ENCODE measurements around the gene FAF2. TPM values are rescaled to one million over a fixed set of nuclear protein-coding genes. Genes with fewer than 3 reads are reported as not detected.

The FAF2 gene
- polyA plus RNA-seq, 1 experiment = 68.7 TPM

- no peaks in the 10 kb centered on the region for H3K27me3 ChIP-seq (ENCODE audit: control insufficient read depth, insufficient read depth, low read length)
- TF ChIP-seq CTCF (IDR thresholded peaks at IDR 0.05; ENCODE audit: low read depth, low read length) = no peak
- no peak for DNase-seq (ENCODE audit: low read depth, low spot score)
- ChIA-PET CTCF (interaction anchor here (2.7 kb wide), 1 partner anchor 41 kb away, joined by 17 read pairs; the partner anchor contains the start of gene FAF2), POLR2A (no interaction called here)
- H3K4me3 ChIP-seq (ENCODE audit: low read depth, low read length) = no peak overlapping the region
- no peak overlapping the region for H3K27ac ChIP-seq (ENCODE audit: low read depth, low read length)
- no peaks in the 10 kb centered on the region for H3K9me3 ChIP-seq (ENCODE audit: control insufficient read depth, insufficient read depth, low read length)
These were observed 40.9 kb downstream of the FAF2 start for GRCh38 chr5:176489077-176489476.

- H3K27ac ChIP-seq (ENCODE audit: low read depth, low read length) = peak overlapping the region; percentile 42
- TF ChIP-seq CTCF (IDR thresholded peaks at IDR 0.05; ENCODE audit: low read depth, low read length) = no peak
- H3K4me3 ChIP-seq (ENCODE audit: low read depth, low read length) = no peak overlapping the region
- H3K27me3 ChIP-seq (ENCODE audit: control insufficient read depth, insufficient read depth, low read length) = no peaks in the 10 kb centered on the region
- POLR2A ChIA-PET = interaction anchor here (1.2 to 1.5 kb wide), 2 partner anchors 16 to 24 kb away, joined by 7 to 9 read pairs; no protein-coding TSS in a partner anchor
- no peaks in the 10 kb centered on the region for H3K9me3 ChIP-seq (ENCODE audit: control insufficient read depth, insufficient read depth, low read length)
- no peak for DNase-seq (ENCODE audit: low read depth, low spot score)
- CTCF ChIA-PET = interaction anchor here (1.4 to 2.7 kb wide), 2 partner anchors 42 to 170 kb away, joined by 3 to 17 read pairs; partner anchors contain the start of gene FAF2
These were observed 42.1 kb downstream of the FAF2 start for GRCh38 chr5:176490301-176490700.

GRCh38 chr5:176491101-176491502, 42.9 kb downstream of the FAF2 start:
- CTCF ChIA-PET = interaction anchor here (1.4 to 2.7 kb wide), 2 partner anchors 43 to 170 kb away, joined by 3 to 17 read pairs; partner anchors contain the start of gene FAF2
- Histone ChIP-seq H3K9me3 (ENCODE audit: control insufficient read depth, insufficient read depth, low read length) (no peaks in the 10 kb centered on the region), H3K4me3 (ENCODE audit: low read depth, low read length) (no peak overlapping the region), H3K27ac (ENCODE audit: low read depth, low read length) (no peak overlapping the region), H3K27me3 (ENCODE audit: control insufficient read depth, insufficient read depth, low read length) (no peaks in the 10 kb centered on the region)
- POLR2A ChIA-PET = interaction anchor here (1.1 to 1.5 kb wide), 3 partner anchors 10 to 25 kb away, joined by 7 to 9 read pairs (median 9); no protein-coding TSS in a partner anchor
- peak; percentile 41 for DNase-seq (ENCODE audit: low read depth, low spot score)
- no peak for TF ChIP-seq CTCF (IDR thresholded peaks at IDR 0.05; ENCODE audit: low read depth, low read length)

GRCh38 chr5:176491901-176492300, 43.7 kb downstream of the FAF2 start:
- no peak overlapping the region for H3K27ac ChIP-seq (ENCODE audit: low read depth, low read length)
- no peak for TF ChIP-seq CTCF (IDR thresholded peaks at IDR 0.05; ENCODE audit: low read depth, low read length)
- no peak overlapping the region for H3K4me3 ChIP-seq (ENCODE audit: low read depth, low read length)
- CTCF ChIA-PET = interaction anchor here (0.9 kb wide), 1 partner anchor 44 kb away, joined by 6 read pairs; the partner anchor contains the start of gene FAF2
- no peaks in the 10 kb centered on the region for H3K27me3 ChIP-seq (ENCODE audit: control insufficient read depth, insufficient read depth, low read length)
- no peaks in the 10 kb centered on the region for H3K9me3 ChIP-seq (ENCODE audit: control insufficient read depth, insufficient read depth, low read length)
- POLR2A ChIA-PET = no interaction called here
- DNase-seq (ENCODE audit: low read depth, low spot score) = no peak

GRCh38 chr5:176492431-176492830, 44.2 kb downstream of the FAF2 start:
- TF ChIP-seq CTCF (IDR thresholded peaks at IDR 0.05; ENCODE audit: low read depth, low read length) = no peak
- Histone ChIP-seq H3K27ac (ENCODE audit: low read depth, low read length) (no peak overlapping the region), H3K9me3 (ENCODE audit: control insufficient read depth, insufficient read depth, low read length) (no peaks in the 10 kb centered on the region), H3K4me3 (ENCODE audit: low read depth, low read length) (no peak overlapping the region), H3K27me3 (ENCODE audit: control insufficient read depth, insufficient read depth, low read length) (no peaks in the 10 kb centered on the region)
- ChIA-PET CTCF (interaction anchor here (0.6 to 0.9 kb wide), 2 partner anchors 32 to 44 kb away, joined by 6 to 14 read pairs; partner anchors contain the start of gene FAF2), POLR2A (no interaction called here)
- no peak for DNase-seq (ENCODE audit: low read depth, low spot score)

Data from AG04450 (cell line).